SJCRH30 (cell line): Measurements from ENCODE around the gene SEC31B. TPM values are rescaled to one million over a fixed set of nuclear protein-coding genes. Genes with fewer than 3 reads are reported as not detected.

Experiments used
- DNase-seq, 2 experiments: peaks; one replicate each; pipeline ENCODE4 v3.0.0-alpha.2; 2015 to 2020
- H3K27ac ChIP-seq: fragments of 250-450 bp; sonication (Bioruptor Pico); 2 replicates; pipeline ENCODE4 v1.5.1; 2020; ENCODE audit warnings: mild to moderate bottlenecking, moderate library complexity
- H3K27me3 ChIP-seq: fragments of 250-450 bp; sonication (Bioruptor Pico); 2 replicates; pipeline ENCODE4 v1.5.1; 2020; ENCODE audit warnings: mild to moderate bottlenecking, moderate library complexity
- H3K36me3 ChIP-seq: fragments of 250-450 bp; sonication (Bioruptor Pico); 2 replicates; pipeline ENCODE4 v1.5.1; 2020; ENCODE audit warnings: mild to moderate bottlenecking, moderate library complexity
- H3K4me1 ChIP-seq: fragments of 250-450 bp; sonication (Bioruptor Pico); 2 replicates; pipeline ENCODE4 v1.5.1; 2020; ENCODE audit warnings: mild to moderate bottlenecking, moderate library complexity
- H3K4me3 ChIP-seq: fragments of 250-450 bp; sonication (Bioruptor Pico); 2 replicates; pipeline ENCODE4 v1.5.1; 2020; ENCODE audit warnings: mild to moderate bottlenecking, moderate library complexity
- H3K9me3 ChIP-seq: fragments of 250-450 bp; sonication (Bioruptor Pico); replicated peaks from 2 replicates; pipeline ENCODE4 v1.5.1; 2020; ENCODE audit warnings: mild to moderate bottlenecking, moderate library complexity
- total RNA-seq: library from RNA; depleted of rRNA; stranded (reverse); fragments of >200 nt; shearing (Covaris generic); gene quantifications from 2 replicates; pipeline ENCODE4 v1.2.3, GENCODE V29; 2014

The SEC31B gene
- total RNA-seq, 1 experiment from 2014 or later: 4.6 TPM

GRCh38 chr10:100518761-100519241 is 860 bp downstream of the SEC31B start:
- no peak overlapping the region for H3K27ac ChIP-seq
- no peaks in the 10 kb centered on the region; the same call in 1 of the 2 replicates for H3K9me3 ChIP-seq
- peaks cover 7% of the 10 kb centered on the region; the same call in 1 of the 2 replicates for H3K36me3 ChIP-seq
- no peak overlapping the region for H3K4me3 ChIP-seq
- no peaks in the 10 kb centered on the region for H3K4me1 ChIP-seq
- H3K27me3 ChIP-seq: no peaks in the 10 kb centered on the region
- peak; percentile 49 to 79 for DNase-seq

GRCh38 chr10:100516847-100517246 is 2.8 kb downstream of the SEC31B start:
- no peak overlapping the region for H3K27ac ChIP-seq
- peak; percentile 36 to 61 for DNase-seq

GRCh38 chr10:100515612-100516011 is 4.0 kb downstream of the SEC31B start:
- Histone ChIP-seq H3K4me3 (no peak overlapping the region), H3K4me1 (no peaks in the 10 kb centered on the region), H3K27ac (no peak overlapping the region), H3K27me3 (no peaks in the 10 kb centered on the region), H3K36me3 (no peaks in the 10 kb centered on the region), H3K9me3 (no peaks in the 10 kb centered on the region; the same call in 1 of the 2 replicates)
- no peak for DNase-seq

More at GRCh38 chr10:100516847-100517246, 2.8 kb downstream of the SEC31B start:
- Histone ChIP-seq H3K27me3 (no peaks in the 10 kb centered on the region), H3K36me3 (no peaks in the 10 kb centered on the region), H3K4me1 (no peaks in the 10 kb centered on the region), H3K9me3 (no peaks in the 10 kb centered on the region; the same call in 1 of the 2 replicates), H3K4me3 (no peak overlapping the region)

- H3K27ac ChIP-seq: no peak overlapping the region
Measured at GRCh38 chr10:100510533-100511308, 8.9 kb downstream of the SEC31B start.

GRCh38 chr10:100509241-100509840 is 10.3 kb downstream of the SEC31B start:
- Histone ChIP-seq H3K27ac (no peak overlapping the region), H3K4me3 (no peak overlapping the region), H3K36me3 (no peaks in the 10 kb centered on the region), H3K27me3 (no peaks in the 10 kb centered on the region), H3K4me1 (no peaks in the 10 kb centered on the region), H3K9me3 (no peaks in the 10 kb centered on the region)
- no peak for DNase-seq

More at GRCh38 chr10:100510533-100511308, 8.9 kb downstream of the SEC31B start:
- no peaks in the 10 kb centered on the region for H3K27me3 ChIP-seq
- DNase-seq: no peak
- no peaks in the 10 kb centered on the region for H3K36me3 ChIP-seq
- H3K9me3 ChIP-seq: no peaks in the 10 kb centered on the region
- H3K4me3 ChIP-seq: no peak overlapping the region
- H3K4me1 ChIP-seq: no peaks in the 10 kb centered on the region

- Histone ChIP-seq H3K4me3 (no peak overlapping the region), H3K27me3 (no peaks in the 10 kb centered on the region), H3K36me3 (no peaks in the 10 kb centered on the region), H3K27ac (no peak overlapping the region), H3K4me1 (no peaks in the 10 kb centered on the region), H3K9me3 (no peaks in the 10 kb centered on the region)
- peak; percentile 29 to 78 for DNase-seq
Measured at GRCh38 chr10:100508691-100509150, 10.9 kb downstream of the SEC31B start.

GRCh38 chr10:100508266-100508665 is 11.4 kb downstream of the SEC31B start:
- no peak for DNase-seq
- H3K9me3 ChIP-seq: no peaks in the 10 kb centered on the region
- no peak overlapping the region for H3K27ac ChIP-seq
- H3K36me3 ChIP-seq: no peaks in the 10 kb centered on the region
- H3K27me3 ChIP-seq: no peaks in the 10 kb centered on the region
- H3K4me1 ChIP-seq: no peaks in the 10 kb centered on the region
- H3K4me3 ChIP-seq: no peak overlapping the region

GRCh38 chr10:100507357-100507732 is 12.3 kb downstream of the SEC31B start:
- no peaks in the 10 kb centered on the region for H3K4me1 ChIP-seq
- no peaks in the 10 kb centered on the region for H3K9me3 ChIP-seq
- no peak overlapping the region for H3K4me3 ChIP-seq
- no peaks in the 10 kb centered on the region for H3K36me3 ChIP-seq
- no peak for DNase-seq
- H3K27ac ChIP-seq: no peak overlapping the region
- H3K27me3 ChIP-seq: no peaks in the 10 kb centered on the region

- no peak for DNase-seq
- Histone ChIP-seq H3K27ac (no peak overlapping the region), H3K9me3 (no peaks in the 10 kb centered on the region), H3K36me3 (no peaks in the 10 kb centered on the region), H3K27me3 (no peaks in the 10 kb centered on the region), H3K4me1 (no peaks in the 10 kb centered on the region), H3K4me3 (no peak overlapping the region)
Measured at GRCh38 chr10:100506596-100507356, 12.9 kb downstream of the SEC31B start.

GRCh38 chr10:100505164-100505563 is 14.5 kb downstream of the SEC31B start:
- no peaks in the 10 kb centered on the region for H3K27me3 ChIP-seq
- H3K4me3 ChIP-seq: no peak overlapping the region
- H3K4me1 ChIP-seq: no peaks in the 10 kb centered on the region
- DNase-seq: no peak
- no peak overlapping the region for H3K27ac ChIP-seq
- H3K9me3 ChIP-seq: no peaks in the 10 kb centered on the region
- H3K36me3 ChIP-seq: no peaks in the 10 kb centered on the region

- no peaks in the 10 kb centered on the region for H3K4me1 ChIP-seq
- DNase-seq: no peak
- H3K4me3 ChIP-seq: no peak overlapping the region
- no peaks in the 10 kb centered on the region for H3K27me3 ChIP-seq
- H3K9me3 ChIP-seq: no peaks in the 10 kb centered on the region
- H3K36me3 ChIP-seq: no peaks in the 10 kb centered on the region
- H3K27ac ChIP-seq: no peak overlapping the region
Measured at GRCh38 chr10:100504096-100504495, 15.6 kb downstream of the SEC31B start.

- no peaks in the 10 kb centered on the region for H3K27me3 ChIP-seq
- DNase-seq: no peak
- no peaks in the 10 kb centered on the region for H3K4me1 ChIP-seq
- H3K27ac ChIP-seq: no peak overlapping the region
- H3K4me3 ChIP-seq: no peak overlapping the region
- no peaks in the 10 kb centered on the region for H3K36me3 ChIP-seq
- H3K9me3 ChIP-seq: no peaks in the 10 kb centered on the region
Measured at GRCh38 chr10:100502926-100503494, 16.7 kb downstream of the SEC31B start.

- no peak overlapping the region for H3K4me3 ChIP-seq
- no peaks in the 10 kb centered on the region for H3K4me1 ChIP-seq
- H3K27me3 ChIP-seq: no peaks in the 10 kb centered on the region
- H3K9me3 ChIP-seq: no peaks in the 10 kb centered on the region
- H3K36me3 ChIP-seq: no peaks in the 10 kb centered on the region
- DNase-seq: no peak
- H3K27ac ChIP-seq: no peak overlapping the region
Measured at GRCh38 chr10:100501423-100501822, 18.2 kb downstream of the SEC31B start.

GRCh38 chr10:100498059-100498458 is 21.6 kb downstream of the SEC31B start:
- H3K9me3 ChIP-seq: no peaks in the 10 kb centered on the region
- H3K27me3 ChIP-seq: no peaks in the 10 kb centered on the region
- DNase-seq: no peak
- no peak overlapping the region for H3K27ac ChIP-seq
- no peaks in the 10 kb centered on the region for H3K36me3 ChIP-seq
- no peak overlapping the region for H3K4me3 ChIP-seq
- H3K4me1 ChIP-seq: no peaks in the 10 kb centered on the region
